H1 (cell line): ENCODE results near the gene RFPL1. TPM values are rescaled to one million over a fixed set of nuclear protein-coding genes. Genes with fewer than 3 reads are reported as not detected.

Experiments
- CTCF ChIA-PET: fragments of 300-600 bp; sonication (Branson Sonifier 250); formaldehyde crosslinking; loops from one replicate; lab custom pipeline; 2021; ENCODE audit not compliant: partially characterized antibody; lab: Charles Lee
- POLR2A ChIA-PET: fragments of 300-600 bp; sonication (Branson Sonifier 250); formaldehyde crosslinking; loops from one replicate; lab custom pipeline; 2021; ENCODE audit warnings: inconsistent platforms; ENCODE audit not compliant: partially characterized antibody; lab: Charles Lee
- DNase-seq, 2 experiments: peaks; one replicate each; pipeline versions ENCODE4 v3.0.0 to v3.0.0-alpha.2; 2010 to 2022; ENCODE audit warnings: low spot score in 2 of 2, low read depth in 1 of 2, mixed read lengths in 1 of 2
- FAIRE-seq: peaks from 2 replicates; lab custom pipeline; 2011; peaks lifted over from hg19 to GRCh38; lab: Jason Lieb, UNC
- H2AFZ ChIP-seq: 2 replicates; pipeline ENCODE4 v1.8.1; 2012; ENCODE audit warnings: low read length, inconsistent platforms
- H2AK5ac ChIP-seq: 2 replicates; pipeline ENCODE4 v1.6.1; 2013; ENCODE audit warnings: low read depth, low read length
- H2BK120ac ChIP-seq: replicated peaks from 2 replicates; pipeline ENCODE3; 2013; ENCODE audit warnings: low read depth, low read length, inconsistent platforms
- H2BK12ac ChIP-seq: 2 replicates; pipeline ENCODE4 v1.6.1; 2013; ENCODE audit warnings: low read depth, low read length
- H2BK15ac ChIP-seq: 2 replicates; pipeline ENCODE4 v1.6.1; 2013; ENCODE audit warnings: low read length
- H2BK20ac ChIP-seq: 2 replicates; pipeline ENCODE4 v1.6.1; 2013; ENCODE audit warnings: low read length
- H2BK5ac ChIP-seq: 2 replicates; pipeline ENCODE4 v1.6.1; 2013; ENCODE audit warnings: low read depth, low read length
- H3K14ac ChIP-seq: 2 replicates; pipeline ENCODE4 v1.6.1; 2013; ENCODE audit warnings: inconsistent platforms; ENCODE audit not compliant: insufficient read length
- H3K18ac ChIP-seq: 2 replicates; pipeline ENCODE4 v1.6.1; 2013; ENCODE audit warnings: low read length; ENCODE audit errors: extremely low read depth
- H3K23ac ChIP-seq: 2 replicates; pipeline ENCODE4 v1.6.1; 2013; ENCODE audit warnings: inconsistent platforms; ENCODE audit not compliant: insufficient read length
- H3K23me2 ChIP-seq: 2 replicates; pipeline ENCODE4 v1.6.1; 2013; ENCODE audit warnings: low read depth, low read length
- H3K27ac ChIP-seq: 2 replicates; pipeline ENCODE4 v1.6.1; 2011; ENCODE audit warnings: low read depth, low read length, inconsistent platforms
- H3K27me3 ChIP-seq, 4 experiments: replicated peaks in 1 of 4; 1 replicate in 1 of 4; 2 replicates in 3 of 4; pipeline versions ENCODE4 v1.6.1 to v1.8.1; 2011 to 2013; ENCODE audit warnings: low read length in 3 of 4, mild to moderate bottlenecking in 3 of 4, inconsistent platforms in 2 of 4, mixed read lengths in 2 of 4, moderate library complexity in 1 of 4; ENCODE audit not compliant: control insufficient read depth in 3 of 4, insufficient read depth in 3 of 4; ENCODE audit errors: extremely low read depth in 1 of 4
- H3K36me3 ChIP-seq, 4 experiments: 2 replicates each; pipeline versions ENCODE4 v1.6.1 to v1.8.1; 2011 to 2013; ENCODE audit warnings: mild to moderate bottlenecking in 4 of 4, low read length in 3 of 4, moderate library complexity in 2 of 4, control low read depth in 1 of 4, inconsistent platforms in 1 of 4; ENCODE audit not compliant: insufficient read depth in 4 of 4, control insufficient read depth in 2 of 4
- H3K4ac ChIP-seq: replicated peaks from 2 replicates; pipeline ENCODE3; 2013; ENCODE audit warnings: low read length, low read depth, mixed read lengths, inconsistent platforms; ENCODE audit not compliant: insufficient read length
- H3K4me1 ChIP-seq, 4 experiments: replicated peaks in 1 of 4; 1 replicate in 1 of 4; 2 replicates in 3 of 4; pipeline versions ENCODE4 v1.6.1 to v1.8.1; 2011 to 2013; ENCODE audit warnings: low read length in 3 of 4, inconsistent platforms in 2 of 4, mixed read lengths in 1 of 4; ENCODE audit not compliant: insufficient read depth in 4 of 4, control insufficient read depth in 3 of 4
- H3K4me2 ChIP-seq, 2 experiments: 2 replicates each; pipeline versions ENCODE4 v1.6.1 to v1.8.1; 2011 to 2013; ENCODE audit warnings: low read depth in 2 of 2, low read length in 2 of 2, control low read depth in 1 of 2, inconsistent platforms in 1 of 2, mild to moderate bottlenecking in 1 of 2; ENCODE audit not compliant: insufficient read depth in 1 of 2
- H3K4me3 ChIP-seq, 4 experiments: fragments of 200-600, 300-600 bp in 1 of 4; sonication (generic), shearing (Covaris generic), sonication (Bioruptor Twin) in 1 of 4; 2 replicates each; pipeline versions ENCODE4 v1.5.1 to v1.8.1; 2011 to 2016; ENCODE audit warnings: low read length in 4 of 4, low read depth in 3 of 4, control low read depth in 2 of 4, inconsistent platforms in 2 of 4, mild to moderate bottlenecking in 2 of 4, mixed read lengths in 1 of 4, moderate library complexity in 1 of 4; ENCODE audit not compliant: insufficient read depth in 2 of 4; ENCODE audit errors: extremely low read depth in 1 of 4
- H3K56ac ChIP-seq: replicated peaks from 2 replicates; pipeline ENCODE3; 2013; ENCODE audit warnings: low read depth, mild to moderate bottlenecking, mixed read lengths, low read length, inconsistent platforms; ENCODE audit not compliant: insufficient read length
- H3K79me1 ChIP-seq: 2 replicates; pipeline ENCODE4 v1.6.1; 2013; ENCODE audit warnings: low read depth, low read length, control low read depth
- H3K79me2 ChIP-seq, 2 experiments: 2 replicates each; pipeline versions ENCODE4 v1.6.1 to v1.8.1; 2012 to 2013; ENCODE audit warnings: low read length in 2 of 2, mild to moderate bottlenecking in 2 of 2, inconsistent platforms in 1 of 2; ENCODE audit not compliant: insufficient read depth in 2 of 2, control insufficient read depth in 1 of 2
- H3K9ac ChIP-seq, 4 experiments: replicated peaks in 1 of 4; 1 replicate in 1 of 4; 2 replicates in 3 of 4; pipeline versions ENCODE4 v1.6.1 to v1.8.1; 2011 to 2013; ENCODE audit warnings: low read depth in 3 of 4, low read length in 3 of 4, control low read depth in 2 of 4, mild to moderate bottlenecking in 2 of 4, moderate library complexity in 2 of 4, inconsistent platforms in 1 of 4; ENCODE audit errors: extremely low read depth in 1 of 4
- H3K9me3 ChIP-seq, 2 experiments: 2 replicates each; pipeline versions ENCODE4 v1.6.1 to v1.8.1; 2012 to 2013; ENCODE audit warnings: mild to moderate bottlenecking in 2 of 2, moderate library complexity in 2 of 2, control low read depth in 1 of 2, inconsistent platforms in 1 of 2, low read depth in 1 of 2, low read length in 1 of 2, mixed read lengths in 1 of 2; ENCODE audit not compliant: insufficient read depth in 2 of 2
- H4K20me1 ChIP-seq, 2 experiments: replicated peaks in 1 of 2; 2 replicates each; pipeline versions ENCODE3 to v1.8.1; 2011 to 2013; ENCODE audit warnings: inconsistent platforms in 2 of 2, low read length in 2 of 2, mild to moderate bottlenecking in 1 of 2; ENCODE audit not compliant: insufficient read depth in 2 of 2, control insufficient read depth in 1 of 2
- H4K5ac ChIP-seq: 2 replicates; pipeline ENCODE4 v1.6.1; 2013; ENCODE audit warnings: low read length, low read depth, mixed read lengths, inconsistent platforms; ENCODE audit not compliant: insufficient read length
- H4K8ac ChIP-seq: 2 replicates; pipeline ENCODE4 v1.8.0; 2013; ENCODE audit warnings: mild to moderate bottlenecking, moderate library complexity, low read length, inconsistent platforms; ENCODE audit not compliant: insufficient read depth; ENCODE audit errors: extremely low read depth
- H4K91ac ChIP-seq: replicated peaks from 2 replicates; pipeline ENCODE3; 2013; ENCODE audit warnings: low read length, mixed read lengths, inconsistent platforms; ENCODE audit not compliant: insufficient read length
- EP300 ChIP-seq, 2 experiments: IDR thresholded peaks; 1 replicate in 1 of 2; 2 replicates in 1 of 2; pipeline ENCODE4 v1.6.1; 2011 to 2012; ENCODE audit warnings: low read depth in 2 of 2, low read length in 2 of 2, mild to moderate bottlenecking in 2 of 2, borderline replicate concordance in 1 of 2, inconsistent platforms in 1 of 2, moderate library complexity in 1 of 2
- GTF2F1 ChIP-seq: IDR thresholded peaks from 2 replicates; pipeline ENCODE4 v1.6.1; 2012; ENCODE audit warnings: low read depth, low read length, improper control_type of control experiment, borderline replicate concordance
- MAFK ChIP-seq: IDR thresholded peaks from 2 replicates; pipeline ENCODE4 v1.6.1; 2012; ENCODE audit warnings: low read depth, mild to moderate bottlenecking, improper control_type of control experiment, low read length
- SRF ChIP-seq: IDR thresholded peaks from 2 replicates; pipeline ENCODE4 v1.6.1; 2011; ENCODE audit warnings: mild to moderate bottlenecking, low read depth, low read length, moderate library complexity
- TBP ChIP-seq: IDR thresholded peaks from 2 replicates; pipeline ENCODE4 v1.6.1; 2011; ENCODE audit warnings: low read depth, low read length, improper control_type of control experiment
- WGBS, 2 experiments: shearing (Covaris generic) in 1 of 2; methylation state at CpG; one replicate each; pipeline versions ENCODE4 v1.1.6 to v1.1.7; 2013 to 2015; ENCODE audit warnings: low lambda C conversion rate in 2 of 2, mixed read lengths in 2 of 2, inconsistent platforms in 1 of 2, low coverage in 1 of 2, missing lambda C conversion rate in 1 of 2; ENCODE audit not compliant: insufficient replicate concordance in 2 of 2, insufficient coverage in 1 of 2, insufficient read length in 1 of 2; ENCODE audit errors: extremely low coverage in 1 of 2, missing lambda C conversion rate in 1 of 2; 5-methylcytosine and 5-hydroxymethylcytosine counted together
- polyA plus RNA-seq, 7 experiments: library from polyadenylated mRNA; depleted of rRNA in 3 of 7; stranded (reverse) in 5 of 7; unstranded in 2 of 7; fragments of >200 nt in 5 of 7; fragments of 200-250 nt in 2 of 7; gene quantifications; 1 replicate in 5 of 7; 2 replicates in 1 of 7; 4 replicates in 1 of 7; pipeline versions ENCODE4 v1.2.1 to v1.2.3, GENCODE V29; 2011 to 2013; ENCODE audit warnings: missing spikeins in 2 of 7, mixed read lengths in 2 of 7
- total RNA-seq: library from RNA; stranded (reverse); fragmentation: NEBNext Ultra II Directional; extraction: Animal tissue kit (Norgen Biotek cat#: 25700); gene quantifications from 2 replicates; pipeline ENCODE4 v1.2.1, GENCODE V29; 2021

Gene RFPL1
- total and polyA plus RNA-seq, 2 of the 8 experiments (the other 6 are each of a cell fraction or from before 2014, with no cell fraction given), result not detected

- no peaks in the 10 kb centered on the region for H4K20me1 ChIP-seq
- H3K4me1 ChIP-seq, result no peaks in the 10 kb centered on the region
- no peak overlapping the region for H4K8ac ChIP-seq
- H2AK5ac ChIP-seq, result no peak overlapping the region
- no peak overlapping the region for H2BK15ac ChIP-seq
- no peak overlapping the region for H3K9ac ChIP-seq
- DNase-seq (no peak), FAIRE-seq (no peak)
- WGBS, 2 experiments, result 94% methylated on average over 2 of the region's 2 CpGs; no CpG with 5 or more reads in 1 of the 2 experiments
- H3K14ac ChIP-seq, result no peak overlapping the region
- no peak overlapping the region for H3K23ac ChIP-seq
- H2BK20ac ChIP-seq, result no peak overlapping the region
- H3K79me1 ChIP-seq, result no peaks in the 10 kb centered on the region
- H3K56ac ChIP-seq, result no peak overlapping the region
- H3K18ac ChIP-seq, result no peak overlapping the region
- no peak overlapping the region for H3K27ac ChIP-seq
- no peaks in the 10 kb centered on the region for H3K23me2 ChIP-seq
- H3K4me3 ChIP-seq, result no peak overlapping the region
- no peak overlapping the region for H3K4me2 ChIP-seq
- no peak overlapping the region for H2BK12ac ChIP-seq
- no peak overlapping the region for H2AFZ ChIP-seq
- no peak overlapping the region for H3K4ac ChIP-seq
- H4K91ac ChIP-seq, result no peak overlapping the region
- no peaks in the 10 kb centered on the region for H3K36me3 ChIP-seq
- no peak overlapping the region for H2BK120ac ChIP-seq
- H2BK5ac ChIP-seq, result no peak overlapping the region
- CTCF ChIA-PET, result no interaction called here
- no peaks in the 10 kb centered on the region for H3K27me3 ChIP-seq
- H3K9me3 ChIP-seq, result no peaks in the 10 kb centered on the region
- POLR2A ChIA-PET, result no interaction called here
- H3K79me2 ChIP-seq, result no peaks in the 10 kb centered on the region
- H4K5ac ChIP-seq, result no peak overlapping the region
- no peak for TF ChIP-seq EP300 (IDR thresholded peaks at IDR 0.05; ENCODE audit: borderline replicate concordance in 1 of 2, low read depth in 2 of 2, low read length in 2 of 2)
- TF ChIP-seq TBP, result no peak
- TF ChIP-seq GTF2F1, result no peak
- no peak for TF ChIP-seq SRF
- TF ChIP-seq MAFK, result no peak
These were observed 37.8 kb upstream of the RFPL1 start for GRCh38 chr22:29400576-29400975.
